K562 (cell line): ENCODE measurements around the gene RNF215. TPM values are rescaled to one million over a fixed set of nuclear protein-coding genes. Genes with fewer than 3 reads are reported as not detected.
A peak's percentile ranks its signal among the peaks of the same experiment; 100 is the strongest.

Experiments
- ARID4B ChIP-seq: sonication (generic); formaldehyde crosslinking; IDR thresholded peaks from 2 replicates; pipeline ENCODE4 v1.8.0; 2022; ENCODE audit warnings: mild to moderate bottlenecking, missing genetic modification reagents
- BDP1 ChIP-seq: IDR thresholded peaks from 3 replicates; pipeline ENCODE4 v1.6.1; 2011; ENCODE audit not compliant: insufficient read length, insufficient read depth
- CEBPB ChIP-seq: fragments of 450-650 bp; IDR thresholded peaks from 2 replicates; pipeline ENCODE4 v1.6.1; 2016; ENCODE audit warnings: missing genetic modification characterization, missing compliant biosample characterization
- DEAF1 ChIP-seq: fragments of 450-650 bp; formaldehyde crosslinking; IDR thresholded peaks from 2 replicates; pipeline ENCODE4 v1.4.0; 2020; ENCODE audit warnings: mild to moderate bottlenecking, moderate library complexity
- E2F5 ChIP-seq: sonication (generic); formaldehyde crosslinking; IDR thresholded peaks from 2 replicates; pipeline ENCODE4 v1.8.0; 2022; ENCODE audit warnings: mild to moderate bottlenecking, missing genetic modification reagents
- FOS ChIP-seq: IDR thresholded peaks from 3 replicates; pipeline ENCODE4 v1.6.1; 2011; ENCODE audit not compliant: insufficient read length; ENCODE audit errors: extremely low read depth
- HMG20A ChIP-seq: fragments of 450-650 bp; formaldehyde crosslinking; conservative IDR thresholded peaks from 2 replicates; pipeline ENCODE4 v1.4.0; 2020; ENCODE audit warnings: mild to moderate bottlenecking, mixed read lengths
- HNRNPH1 ChIP-seq: fragments of 200-400 bp; formaldehyde crosslinking; optimal IDR thresholded peaks from 2 replicates; pipeline ENCODE3; 2017; ENCODE audit warnings: low read depth, mild to moderate bottlenecking, low read length, moderate library complexity
- IRF9 ChIP-seq: fragments of 450-650 bp; IDR thresholded peaks from 2 replicates; pipeline ENCODE4 v1.6.1; 2016; ENCODE audit warnings: missing biosample characterization, missing genetic modification characterization
- NFYB ChIP-seq: IDR thresholded peaks from 2 replicates; pipeline ENCODE4 v1.6.1; 2011; ENCODE audit warnings: mild to moderate bottlenecking, moderate library complexity; ENCODE audit not compliant: insufficient read length; ENCODE audit errors: extremely low read depth
- NR4A1 ChIP-seq, 2 experiments: fragments of 250-450 bp in 1 of 2; fragments of 450-650 bp in 1 of 2; sonication (Bioruptor Pico) in 1 of 2; IDR thresholded peaks; 2 replicates each; pipeline versions ENCODE4 v1.4.0 to v1.6.1; 2016 to 2020; ENCODE audit warnings: mild to moderate bottlenecking in 2 of 2, missing compliant biosample characterization in 1 of 2, missing genetic modification characterization in 1 of 2, moderate library complexity in 1 of 2
- PHF8 ChIP-seq: fragments of 200-600 bp; sonication (generic); IDR thresholded peaks from 2 replicates; pipeline ENCODE4 v1.6.1; 2012; ENCODE audit warnings: mixed run types, mild to moderate bottlenecking, inconsistent platforms, low read length, moderate library complexity, borderline replicate concordance
- PTRF ChIP-seq: fragments of 450-650 bp; IDR thresholded peaks from 2 replicates; pipeline ENCODE4 v1.6.1; 2016; ENCODE audit warnings: mild to moderate bottlenecking, missing genetic modification characterization, missing compliant biosample characterization
- RNF219 ChIP-seq: fragments of 250-450 bp; sonication (Bioruptor Pico); IDR thresholded peaks from 2 replicates; pipeline ENCODE4 v1.5.0; 2022; ENCODE audit warnings: mild to moderate bottlenecking
- XRCC5 ChIP-seq: fragments of 200-400 bp; formaldehyde crosslinking; IDR thresholded peaks from 2 replicates; pipeline ENCODE4 v1.6.1; 2017; ENCODE audit warnings: low read depth, mild to moderate bottlenecking, low read length
- ZBED1 ChIP-seq: IDR thresholded peaks from 2 replicates; pipeline ENCODE4 v1.6.1; 2014
- ZNF197 ChIP-seq: fragments of 200-800 bp; sonication (Bioruptor generic); IDR thresholded peaks from 2 replicates; pipeline ENCODE4 v1.6.1; 2016; ENCODE audit warnings: low read depth, missing genetic modification characterization, missing compliant biosample characterization
- polyA plus RNA-seq, 8 experiments: library from polyadenylated mRNA; depleted of rRNA in 4 of 8; stranded (reverse) in 5 of 8; unstranded in 3 of 8; fragments of >200 nt; fragmentation: Nextera tagmentation in 2 of 8; fragmentation: Illumina TruSeq in 1 of 8; extraction: Ambion mirVana in 2 of 8; extraction: Trizol in 1 of 8; gene quantifications; 2 replicates each; pipeline versions ENCODE4 v1.2.1 to v1.2.3, GENCODE V29; 2011 to 2014; ENCODE audit warnings: inconsistent platforms in 1 of 8, missing spikeins in 1 of 8
- total RNA-seq, 7 experiments: library from RNA; depleted of rRNA in 6 of 7; stranded (reverse); fragments of >200 nt in 6 of 7; fragmentation: Illumina TruSeq in 2 of 7; extraction: Trizol in 2 of 7; gene quantifications; 2 replicates each; pipeline versions ENCODE4 v1.2.1 to v1.2.3, GENCODE V29; 2011 to 2021; ENCODE audit warnings: low replicate concordance in 1 of 7

RNF215 gene
- total and polyA plus RNA-seq, 9 of the 15 experiments (the other 6 are each of a cell fraction or from before 2014, with no cell fraction given), result 0.08 to 9.8 (median 2.7) TPM

GRCh38 chr22:30356449-30357235 is 30.6 kb downstream of the RNF215 start, which contains the start of the genes CCDC157 and SF3A1 (continued):
- TF ChIP-seq RNF219 (CRISPR knock-in tag), result no peak
- TF ChIP-seq PHF8, result peak; percentile 93; the same call in 1 of the 2 replicates
- TF ChIP-seq FOS, result no peak
- TF ChIP-seq BDP1, result no peak
- TF ChIP-seq IRF9 (tag), result no peak
- no peak for TF ChIP-seq CEBPB (tag)
- peak; percentile 89; the same call in 1 of the 2 replicates for TF ChIP-seq ARID4B (CRISPR knock-in tag)
- TF ChIP-seq DEAF1, result no peak
- TF ChIP-seq PTRF, result no peak
- no peak for TF ChIP-seq NFYB
- TF ChIP-seq HMG20A (CRISPR knock-in tag), result no peak
- TF ChIP-seq NR4A1 (CRISPR knock-in tag; IDR thresholded peaks at IDR 0.05), result no peak
- no peak for TF ChIP-seq NR4A1 (tag; IDR thresholded peaks at IDR 0.05)
- no peak for TF ChIP-seq E2F5 (CRISPR knock-in tag)
- TF ChIP-seq HNRNPH1, result no peak
- no peak for TF ChIP-seq ZBED1
- TF ChIP-seq ZNF197 (CRISPR knock-in tag), result no peak
- TF ChIP-seq XRCC5, result no peak
